OCI-LY3 (cell line): Measurements from ENCODE around the gene RANBP6.

Experiments
- EZH2phosphoT487 ChIP-seq: fragments of 200-600 bp; shearing (Covaris generic); IDR thresholded peaks from 2 replicates; pipeline ENCODE4 v1.6.1; 2018; ENCODE audit warnings: antibody characterized with exemption, mixed run types, low read depth
- TF ChIP-seq, protein P1 (sequence below): fragments of 200-600, 300-600 bp; sonication (generic); IDR thresholded peaks from 2 replicates; pipeline ENCODE4 v1.5.1; 2014; ENCODE audit warnings: antibody characterized with exemption, low read length, low read depth

DNA sequence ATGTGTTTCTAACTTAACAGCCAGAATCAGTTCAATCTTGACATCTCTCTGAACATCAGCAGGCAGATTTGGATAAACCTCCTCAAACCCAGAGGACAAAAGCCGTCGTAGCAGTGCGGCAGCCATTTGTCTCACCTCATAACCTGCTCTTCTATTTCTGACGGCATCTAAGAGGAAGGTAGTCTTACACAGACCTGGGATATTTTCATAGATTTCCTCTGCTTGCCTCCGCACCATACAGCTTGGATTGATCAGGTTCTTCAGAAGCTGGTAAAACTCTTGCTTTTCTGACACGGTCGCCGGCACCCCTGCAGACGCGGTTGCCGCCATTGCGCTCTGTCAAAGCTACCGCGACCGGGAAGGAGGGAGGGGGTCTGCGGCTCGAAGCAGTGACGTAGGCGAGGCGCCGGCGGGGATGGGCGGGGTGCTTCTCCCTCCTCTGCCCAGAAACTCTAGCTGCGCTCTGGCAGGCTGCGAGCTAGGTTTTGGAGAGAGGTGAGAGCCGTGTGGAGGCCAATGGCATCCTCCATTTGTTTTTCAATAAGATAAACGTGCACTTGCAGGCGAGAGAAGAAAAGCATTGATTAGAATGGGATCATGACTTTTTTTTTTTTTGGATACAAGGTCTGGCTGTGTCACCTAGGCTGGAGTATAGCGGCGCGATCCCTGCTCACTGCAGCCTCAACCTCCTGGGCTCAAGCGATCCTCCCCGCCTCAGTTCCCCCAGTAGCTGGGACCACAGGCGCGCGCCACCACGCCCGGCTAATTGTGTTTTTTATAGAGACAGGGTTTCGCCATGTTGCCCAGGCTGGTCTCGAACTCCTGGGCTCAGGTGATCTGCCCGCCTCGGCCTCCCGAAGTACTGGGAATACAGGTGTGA, at the start of gene RANBP6:
- TF ChIP-seq, protein P1, sequence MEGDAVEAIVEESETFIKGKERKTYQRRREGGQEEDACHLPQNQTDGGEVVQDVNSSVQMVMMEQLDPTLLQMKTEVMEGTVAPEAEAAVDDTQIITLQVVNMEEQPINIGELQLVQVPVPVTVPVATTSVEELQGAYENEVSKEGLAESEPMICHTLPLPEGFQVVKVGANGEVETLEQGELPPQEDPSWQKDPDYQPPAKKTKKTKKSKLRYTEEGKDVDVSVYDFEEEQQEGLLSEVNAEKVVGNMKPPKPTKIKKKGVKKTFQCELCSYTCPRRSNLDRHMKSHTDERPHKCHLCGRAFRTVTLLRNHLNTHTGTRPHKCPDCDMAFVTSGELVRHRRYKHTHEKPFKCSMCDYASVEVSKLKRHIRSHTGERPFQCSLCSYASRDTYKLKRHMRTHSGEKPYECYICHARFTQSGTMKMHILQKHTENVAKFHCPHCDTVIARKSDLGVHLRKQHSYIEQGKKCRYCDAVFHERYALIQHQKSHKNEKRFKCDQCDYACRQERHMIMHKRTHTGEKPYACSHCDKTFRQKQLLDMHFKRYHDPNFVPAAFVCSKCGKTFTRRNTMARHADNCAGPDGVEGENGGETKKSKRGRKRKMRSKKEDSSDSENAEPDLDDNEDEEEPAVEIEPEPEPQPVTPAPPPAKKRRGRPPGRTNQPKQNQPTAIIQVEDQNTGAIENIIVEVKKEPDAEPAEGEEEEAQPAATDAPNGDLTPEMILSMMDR = no peak
- TF ChIP-seq EZH2phosphoT487 = no peak
